ENCODE results near the gene VAV1. TPM values are rescaled to one million over a fixed set of nuclear protein-coding genes. Genes with fewer than 3 reads are reported as not detected.

VAV1 gene
- total and polyA plus RNA-seq, 9 of the 15 experiments (the other 6 are each of a cell fraction or from before 2014, with no cell fraction given) = 0.46 to 20.1 (median 11.1) TPM

DNA sequence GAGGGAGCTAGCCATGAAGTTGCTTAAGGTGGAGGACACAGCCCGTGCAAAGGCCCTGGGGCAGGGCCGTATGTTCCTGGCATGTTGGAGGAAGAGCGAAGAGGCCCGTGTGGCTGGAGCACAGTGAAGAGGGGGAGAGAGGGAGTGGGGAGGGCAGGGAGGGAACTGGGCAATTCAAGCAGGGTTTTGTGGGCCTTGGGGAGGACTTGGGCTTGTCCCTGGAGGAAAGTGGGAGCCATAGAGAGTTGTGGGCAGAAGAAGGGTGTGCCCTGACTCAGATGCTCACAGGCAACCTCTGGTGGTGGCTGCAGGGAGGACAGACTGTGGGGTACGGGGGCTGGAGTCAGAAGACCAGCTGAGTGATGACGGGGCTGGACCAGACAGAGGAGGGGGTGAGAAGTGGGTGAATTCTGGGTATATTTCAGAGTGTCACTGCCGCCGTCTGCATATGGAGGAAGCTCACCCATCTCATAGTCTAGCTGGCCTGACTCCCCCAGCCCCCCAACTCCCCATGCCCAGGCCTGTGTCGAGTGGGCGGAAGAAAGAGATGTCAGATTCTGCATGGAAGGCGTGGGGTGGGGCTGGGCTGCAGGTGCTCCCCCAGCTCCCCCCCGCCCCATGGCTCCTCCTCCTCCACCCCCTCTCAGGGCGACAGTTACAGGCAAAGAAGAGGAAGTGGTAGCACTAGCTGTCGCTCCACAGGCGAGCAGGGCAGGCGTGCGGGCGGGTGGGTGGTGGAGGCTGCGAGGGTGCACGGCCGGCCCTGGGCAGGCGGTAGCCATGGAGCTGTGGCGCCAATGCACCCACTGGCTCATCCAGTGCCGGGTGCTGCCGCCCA is at the start of gene VAV1 (continued):
- TF ChIP-seq SMARCB1 (IDR thresholded peaks at IDR 0.05; ENCODE audit: insufficient read length, low read depth) = no peak
- TF ChIP-seq CBX1 (IDR thresholded peaks at IDR 0.05; ENCODE audit: low read depth) = peak; percentile 69; the same call in 1 of the 2 replicates
- no peak for TF ChIP-seq XRCC3 (IDR thresholded peaks at IDR 0.05)
- peak; percentile 1; the same call in 1 of the 2 replicates for TF ChIP-seq NFE2 (IDR thresholded peaks at IDR 0.05; ENCODE audit: low read depth)
- TF ChIP-seq BRCA1 (IDR thresholded peaks at IDR 0.05) = no peak
- TF ChIP-seq BRCA1 (CRISPR knock-in tag; IDR thresholded peaks at IDR 0.05) = no peak
- no peak for TF ChIP-seq MYBL2 (IDR thresholded peaks at IDR 0.05; ENCODE audit: low read depth)
- no peak for TF ChIP-seq MYBL2 (CRISPR knock-in tag; IDR thresholded peaks at IDR 0.05; ENCODE audit: borderline replicate concordance)
- TF ChIP-seq GTF2A2 (tag; IDR thresholded peaks at IDR 0.05) = no peak
- no peak for TF ChIP-seq BHLHE40 (IDR thresholded peaks at IDR 0.05; ENCODE audit: low read length)
- TF ChIP-seq U2AF2 (optimal IDR thresholded peaks at IDR 0.05; ENCODE audit: low read depth, low read length) = no peak
- TF ChIP-seq ZNF124 (CRISPR knock-in tag; IDR thresholded peaks at IDR 0.05) = no peak
- TF ChIP-seq TRIM25 (IDR thresholded peaks at IDR 0.05; ENCODE audit: borderline replicate concordance) = no peak
- no peak for TF ChIP-seq ZNF282 (CRISPR knock-in tag; IDR thresholded peaks at IDR 0.05)
- peak in 1 of 2 experiments; percentile 19; a peak in 1 of 4 replicates for TF ChIP-seq HDAC1 (IDR thresholded peaks at IDR 0.05)
- no peak for TF ChIP-seq BRD4 (IDR thresholded peaks at IDR 0.05)
- no peak for TF ChIP-seq CREB3 (tag; conservative IDR thresholded peaks at IDR 0.05; ENCODE audit: low read depth)
- TF ChIP-seq SIRT6 (IDR thresholded peaks at IDR 0.05; ENCODE audit: low read depth, low read length) = no peak
- no peak for TF ChIP-seq ZSCAN32 (CRISPR knock-in tag; IDR thresholded peaks at IDR 0.05)
- TF ChIP-seq NCOA1 (IDR thresholded peaks at IDR 0.05; ENCODE audit: low read depth) = no peak
- TF ChIP-seq, protein P1, sequence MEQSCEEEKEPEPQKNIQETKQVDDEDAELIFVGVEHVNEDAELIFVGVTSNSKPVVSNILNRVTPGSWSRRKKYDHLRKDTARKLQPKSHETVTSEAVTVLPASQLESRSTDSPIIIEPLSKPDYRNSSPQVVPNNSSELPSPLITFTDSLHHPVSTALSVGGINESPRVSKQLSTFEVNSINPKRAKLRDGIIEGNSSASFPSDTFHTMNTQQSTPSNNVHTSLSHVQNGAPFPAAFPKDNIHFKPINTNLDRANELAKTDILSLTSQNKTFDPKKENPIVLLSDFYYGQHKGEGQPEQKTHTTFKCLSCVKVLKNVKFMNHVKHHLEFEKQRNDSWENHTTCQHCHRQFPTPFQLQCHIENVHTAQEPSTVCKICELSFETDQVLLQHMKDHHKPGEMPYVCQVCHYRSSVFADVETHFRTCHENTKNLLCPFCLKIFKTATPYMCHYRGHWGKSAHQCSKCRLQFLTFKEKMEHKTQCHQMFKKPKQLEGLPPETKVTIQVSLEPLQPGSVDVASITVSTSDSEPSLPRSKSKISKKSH (CRISPR knock-in tag; IDR thresholded peaks at IDR 0.05) = no peak
- TF ChIP-seq NFYB (IDR thresholded peaks at IDR 0.05; ENCODE audit: extremely low read depth, insufficient read length) = no peak
- no peak for TF ChIP-seq NKRF (IDR thresholded peaks at IDR 0.05; ENCODE audit: borderline replicate concordance)

Data from K562 (cell line).